Measurements from ENCODE around the gene ZNF804A. TPM values are rescaled to one million over a fixed set of nuclear protein-coding genes. Genes with fewer than 3 reads are reported as not detected.

ZNF804A gene
- total RNA-seq, 1 experiment from 2014 or later: 3.4 TPM

GRCh38 chr2:184577743-184578142 lies 20.6 kb upstream of the ZNF804A start:
- BruUV-seq (replicated peaks): no TSS peak
- Histone ChIP-seq H3K9me3 (ENCODE audit: low read depth, low read length, poor library complexity, severe bottlenecking) (no peaks in the 10 kb centered on the region), H3K27me3 (replicated peaks; ENCODE audit: insufficient read depth, low read depth, low read length, poor library complexity) (no peaks in the 10 kb centered on the region), H3K4me3 (ENCODE audit: low read depth, low read length, poor library complexity, severe bottlenecking) (no peak overlapping the region), H3K4me1 (ENCODE audit: insufficient read depth, low read length, poor library complexity, severe bottlenecking) (no peaks in the 10 kb centered on the region), H3K36me3 (ENCODE audit: insufficient read depth, low read length, poor library complexity, severe bottlenecking) (no peaks in the 10 kb centered on the region), H3K27ac (ENCODE audit: low read depth, low read length, poor library complexity, severe bottlenecking) (no peak overlapping the region)
- TF ChIP-seq, protein P1, sequence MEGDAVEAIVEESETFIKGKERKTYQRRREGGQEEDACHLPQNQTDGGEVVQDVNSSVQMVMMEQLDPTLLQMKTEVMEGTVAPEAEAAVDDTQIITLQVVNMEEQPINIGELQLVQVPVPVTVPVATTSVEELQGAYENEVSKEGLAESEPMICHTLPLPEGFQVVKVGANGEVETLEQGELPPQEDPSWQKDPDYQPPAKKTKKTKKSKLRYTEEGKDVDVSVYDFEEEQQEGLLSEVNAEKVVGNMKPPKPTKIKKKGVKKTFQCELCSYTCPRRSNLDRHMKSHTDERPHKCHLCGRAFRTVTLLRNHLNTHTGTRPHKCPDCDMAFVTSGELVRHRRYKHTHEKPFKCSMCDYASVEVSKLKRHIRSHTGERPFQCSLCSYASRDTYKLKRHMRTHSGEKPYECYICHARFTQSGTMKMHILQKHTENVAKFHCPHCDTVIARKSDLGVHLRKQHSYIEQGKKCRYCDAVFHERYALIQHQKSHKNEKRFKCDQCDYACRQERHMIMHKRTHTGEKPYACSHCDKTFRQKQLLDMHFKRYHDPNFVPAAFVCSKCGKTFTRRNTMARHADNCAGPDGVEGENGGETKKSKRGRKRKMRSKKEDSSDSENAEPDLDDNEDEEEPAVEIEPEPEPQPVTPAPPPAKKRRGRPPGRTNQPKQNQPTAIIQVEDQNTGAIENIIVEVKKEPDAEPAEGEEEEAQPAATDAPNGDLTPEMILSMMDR (conservative IDR thresholded peaks at IDR 0.05; ENCODE audit: low read depth, low read length): no peak
- TF ChIP-seq EZH2 (IDR thresholded peaks at IDR 0.05; ENCODE audit: borderline replicate concordance, low read depth, low read length, poor library complexity, severe bottlenecking): no peak
- CTCF ChIA-PET: no interaction called here
- no peak for DNase-seq (ENCODE audit: low spot score)
- intact Hi-C loops (cut with micrococcal nuclease; ENCODE audit: unreplicated experiment): no loop called here
- POLR2A ChIA-PET (ENCODE audit: low non-redundant PET): no interaction called here

- ChIA-PET POLR2A (ENCODE audit: low non-redundant PET) (no interaction called here), CTCF (no interaction called here)
- Histone ChIP-seq H3K9me3 (ENCODE audit: low read depth, low read length, poor library complexity, severe bottlenecking) (no peaks in the 10 kb centered on the region), H3K36me3 (ENCODE audit: insufficient read depth, low read length, poor library complexity, severe bottlenecking) (no peaks in the 10 kb centered on the region), H3K27me3 (replicated peaks; ENCODE audit: insufficient read depth, low read depth, low read length, poor library complexity) (no peaks in the 10 kb centered on the region), H3K4me1 (ENCODE audit: insufficient read depth, low read length, poor library complexity, severe bottlenecking) (no peaks in the 10 kb centered on the region), H3K27ac (ENCODE audit: low read depth, low read length, poor library complexity, severe bottlenecking) (no peak overlapping the region), H3K4me3 (ENCODE audit: low read depth, low read length, poor library complexity, severe bottlenecking) (no peak overlapping the region)
- TF ChIP-seq, protein P1 (conservative IDR thresholded peaks at IDR 0.05; ENCODE audit: low read depth, low read length): no peak
- no peak for TF ChIP-seq EZH2 (IDR thresholded peaks at IDR 0.05; ENCODE audit: borderline replicate concordance, low read depth, low read length, poor library complexity, severe bottlenecking)
- intact Hi-C loops (cut with micrococcal nuclease; ENCODE audit: unreplicated experiment): no loop called here
- DNase-seq (ENCODE audit: low spot score): no peak
- BruUV-seq (replicated peaks): no TSS peak
Measured at GRCh38 chr2:184579226-184579625, 19.1 kb upstream of the ZNF804A start.

DNA sequence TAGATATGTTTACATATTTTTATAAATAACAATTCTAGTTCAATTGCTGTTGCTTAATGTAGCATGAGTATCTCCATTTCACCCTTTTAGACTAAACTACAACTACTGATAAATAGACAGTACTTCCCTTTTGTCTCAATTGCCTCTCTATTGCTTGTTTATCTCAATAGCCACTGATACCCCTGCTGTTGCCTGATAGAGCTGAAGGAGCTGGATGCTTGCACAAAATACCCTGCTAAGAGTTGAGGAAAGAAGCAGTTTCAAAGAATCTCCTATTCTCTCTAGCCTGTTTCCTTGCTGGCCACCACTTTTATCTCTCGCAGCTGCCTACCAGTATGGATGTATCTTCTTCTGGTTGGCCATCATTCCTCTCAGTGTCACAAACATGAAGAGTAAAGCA lies 16.9 kb upstream of the ZNF804A start:
- H3K27ac ChIP-seq (ENCODE audit: low read depth, low read length, poor library complexity, severe bottlenecking): no peak overlapping the region
- intact Hi-C loops (cut with micrococcal nuclease; ENCODE audit: unreplicated experiment): no loop called here
- TF ChIP-seq EZH2 (IDR thresholded peaks at IDR 0.05; ENCODE audit: borderline replicate concordance, low read depth, low read length, poor library complexity, severe bottlenecking): no peak
- TF ChIP-seq, protein P1 (conservative IDR thresholded peaks at IDR 0.05; ENCODE audit: low read depth, low read length): no peak
- no peaks in the 10 kb centered on the region for H3K27me3 ChIP-seq (replicated peaks; ENCODE audit: insufficient read depth, low read depth, low read length, poor library complexity)
- ChIA-PET POLR2A (ENCODE audit: low non-redundant PET) (no interaction called here), CTCF (no interaction called here)
- no peaks in the 10 kb centered on the region for H3K36me3 ChIP-seq (ENCODE audit: insufficient read depth, low read length, poor library complexity, severe bottlenecking)
- no peaks in the 10 kb centered on the region for H3K9me3 ChIP-seq (ENCODE audit: low read depth, low read length, poor library complexity, severe bottlenecking)
- no TSS peak for BruUV-seq (replicated peaks)
- DNase-seq (ENCODE audit: low spot score): no peak
- H3K4me3 ChIP-seq (ENCODE audit: low read depth, low read length, poor library complexity, severe bottlenecking): no peak overlapping the region
- no peaks in the 10 kb centered on the region for H3K4me1 ChIP-seq (ENCODE audit: insufficient read depth, low read length, poor library complexity, severe bottlenecking)
